ENCODE measurements around the gene PLA2G4E.

DNA sequence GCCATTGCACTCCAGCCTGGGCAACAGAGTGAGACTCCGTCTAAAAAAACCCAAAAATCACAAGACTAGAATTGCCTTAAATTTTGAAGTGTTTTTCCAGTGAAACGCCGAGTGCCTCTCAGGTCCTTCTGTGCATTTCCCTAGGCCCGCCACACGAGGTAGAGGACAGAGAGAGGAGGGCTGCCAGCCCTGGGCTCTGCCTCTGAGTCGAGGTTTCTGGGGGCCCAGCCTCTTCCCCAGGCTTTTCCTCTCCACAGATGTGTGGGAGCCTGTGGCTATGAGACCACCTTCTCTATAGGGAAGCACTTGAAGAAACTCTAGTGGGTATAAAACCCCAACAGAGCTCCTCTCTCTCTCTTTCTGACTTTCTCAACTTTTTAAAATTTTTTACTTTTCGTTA, 37.6 kb downstream of the PLA2G4E start:
- no peak for TF ChIP-seq POLR2A (IDR thresholded peaks at IDR 0.05)
- TF ChIP-seq, protein P1, sequence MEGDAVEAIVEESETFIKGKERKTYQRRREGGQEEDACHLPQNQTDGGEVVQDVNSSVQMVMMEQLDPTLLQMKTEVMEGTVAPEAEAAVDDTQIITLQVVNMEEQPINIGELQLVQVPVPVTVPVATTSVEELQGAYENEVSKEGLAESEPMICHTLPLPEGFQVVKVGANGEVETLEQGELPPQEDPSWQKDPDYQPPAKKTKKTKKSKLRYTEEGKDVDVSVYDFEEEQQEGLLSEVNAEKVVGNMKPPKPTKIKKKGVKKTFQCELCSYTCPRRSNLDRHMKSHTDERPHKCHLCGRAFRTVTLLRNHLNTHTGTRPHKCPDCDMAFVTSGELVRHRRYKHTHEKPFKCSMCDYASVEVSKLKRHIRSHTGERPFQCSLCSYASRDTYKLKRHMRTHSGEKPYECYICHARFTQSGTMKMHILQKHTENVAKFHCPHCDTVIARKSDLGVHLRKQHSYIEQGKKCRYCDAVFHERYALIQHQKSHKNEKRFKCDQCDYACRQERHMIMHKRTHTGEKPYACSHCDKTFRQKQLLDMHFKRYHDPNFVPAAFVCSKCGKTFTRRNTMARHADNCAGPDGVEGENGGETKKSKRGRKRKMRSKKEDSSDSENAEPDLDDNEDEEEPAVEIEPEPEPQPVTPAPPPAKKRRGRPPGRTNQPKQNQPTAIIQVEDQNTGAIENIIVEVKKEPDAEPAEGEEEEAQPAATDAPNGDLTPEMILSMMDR (IDR thresholded peaks at IDR 0.05): no peak
